Measurements from ENCODE around the gene NR2C2.
"Not testable (repeated sequence)": the region's sequence is repeated elsewhere in the genome, so short reads cannot be mapped to it uniquely, and the experiment has no call there.

The NR2C2 gene
- total RNA-seq = 103 to 233 (median 114) reads per million in 3 experiments

GRCh38 chr3:14947100-14947885 lies at the start of gene NR2C2:
TSS of gene NR2C2 (plus strand) at chr3:14947583. CDS start at chr3:15003915, 56,332 bp downstream.
- DNase-seq = peak; percentile 86

- DNase-seq = no peak
These were observed 48.5 kb upstream of the NR2C2 start for GRCh38 chr3:14898929-14899328.

- DNase-seq = no peak
These were observed 47.3 kb upstream of the NR2C2 start for GRCh38 chr3:14899993-14900618.

- no peak for DNase-seq
These were observed 46.2 kb upstream of the NR2C2 start for GRCh38 chr3:14900881-14901873.

GRCh38 chr3:14902719-14903118 lies 44.7 kb upstream of the NR2C2 start:
- DNase-seq = no peak

GRCh38 chr3:14903501-14903900 lies 43.9 kb upstream of the NR2C2 start:
- not testable (repeated sequence) for DNase-seq

- no peak for DNase-seq
These were observed 42.2 kb upstream of the NR2C2 start for GRCh38 chr3:14905055-14905657.

- DNase-seq = no peak
These were observed 40.9 kb upstream of the NR2C2 start for GRCh38 chr3:14906355-14906971.

GRCh38 chr3:14907043-14907966 lies 40.1 kb upstream of the NR2C2 start:
- no peak for DNase-seq

- DNase-seq = no peak
These were observed 38.1 kb upstream of the NR2C2 start for GRCh38 chr3:14909250-14909649.

- no peak for DNase-seq
These were observed 35.7 kb upstream of the NR2C2 start for GRCh38 chr3:14911651-14912050.

- DNase-seq = no peak
These were observed 34.1 kb upstream of the NR2C2 start for GRCh38 chr3:14913071-14913925.

- no peak for DNase-seq
These were observed 33.2 kb upstream of the NR2C2 start for GRCh38 chr3:14913926-14914778.

- DNase-seq = no peak
These were observed 32.6 kb upstream of the NR2C2 start for GRCh38 chr3:14914779-14915117.

GRCh38 chr3:14915636-14916222 lies 31.7 kb upstream of the NR2C2 start:
- peak; percentile 31 for DNase-seq

GRCh38 chr3:14918356-14918860 lies 29.0 kb upstream of the NR2C2 start:
- no peak for DNase-seq

- DNase-seq = no peak
These were observed 26.8 kb upstream of the NR2C2 start for GRCh38 chr3:14920536-14920935.

- peak; percentile 72 for DNase-seq
These were observed 26.3 kb upstream of the NR2C2 start for GRCh38 chr3:14921034-14921616.
